Measurements from ENCODE around the gene CYSLTR2.

Gene CYSLTR2

DNA sequence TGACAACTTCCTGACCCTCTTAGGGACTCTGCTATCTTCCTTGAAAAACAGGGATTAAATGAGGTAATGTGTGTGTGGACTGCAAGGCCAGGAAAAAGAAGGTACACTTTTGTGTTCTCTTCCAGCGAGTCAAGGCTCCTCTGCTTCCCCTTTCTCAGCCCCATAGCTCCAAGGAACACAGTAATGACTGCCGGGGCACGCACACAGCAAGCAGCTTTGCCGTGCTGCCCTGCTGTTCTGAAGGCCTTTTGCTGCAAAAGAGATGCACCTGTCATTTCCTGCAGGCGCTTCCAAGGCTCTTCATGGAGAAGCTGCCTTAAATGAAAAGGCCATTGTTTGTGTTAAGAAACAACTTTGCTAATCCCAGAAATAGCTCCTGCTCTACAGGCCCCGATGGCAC is 84.6 kb downstream of the CYSLTR2 start:
- peak in 1 of 51 donors; percentile 13 for DNase-seq

DNA sequence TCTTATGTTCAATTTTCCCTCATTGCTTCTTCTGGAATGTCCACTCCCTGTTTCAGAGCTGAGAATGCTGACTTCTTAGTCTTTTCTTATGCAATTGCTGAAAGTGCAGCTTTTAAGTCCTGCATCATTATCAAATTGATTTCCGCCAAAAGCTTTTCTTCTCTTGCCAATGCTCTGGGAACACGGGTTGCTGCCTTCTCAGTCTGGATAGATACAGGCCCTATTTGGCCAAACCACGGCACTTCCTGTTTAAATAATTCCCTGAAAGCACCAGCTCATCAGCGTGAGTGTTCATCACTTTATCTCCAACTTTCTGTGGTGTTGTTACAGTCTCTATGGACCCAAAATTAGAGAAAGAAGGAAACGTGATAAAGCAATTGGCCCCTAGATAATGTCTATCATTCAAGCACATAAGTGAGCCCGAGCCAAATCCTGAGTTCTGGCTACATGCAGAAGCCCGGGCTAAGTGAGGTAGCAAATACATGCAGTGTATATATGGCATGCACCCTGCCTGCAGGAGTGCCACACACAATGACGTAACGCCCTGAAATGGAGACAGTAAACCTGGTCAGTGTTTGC is 85.7 kb downstream of the CYSLTR2 start:
- DNase-seq: no peak

DNA sequence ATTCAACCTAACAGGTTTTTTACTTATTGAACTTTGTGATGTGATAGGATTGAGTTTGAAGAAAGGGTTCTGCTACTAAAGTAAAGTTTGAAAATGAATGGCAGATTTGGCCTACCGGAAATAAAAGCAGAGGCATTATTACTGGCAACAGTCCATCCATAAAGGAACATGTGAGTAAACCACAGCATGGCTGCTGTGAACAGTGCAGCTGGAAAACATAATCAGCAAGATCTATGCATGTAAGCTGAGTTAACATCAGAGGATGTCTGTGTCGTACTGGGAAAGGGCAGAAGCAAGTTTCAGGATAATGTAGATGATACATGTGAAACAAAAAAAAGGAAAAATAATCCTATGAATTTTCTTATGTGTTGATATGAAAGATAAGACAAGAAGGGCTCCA is 87.6 kb downstream of the CYSLTR2 start:
- no peak for DNase-seq

DNA sequence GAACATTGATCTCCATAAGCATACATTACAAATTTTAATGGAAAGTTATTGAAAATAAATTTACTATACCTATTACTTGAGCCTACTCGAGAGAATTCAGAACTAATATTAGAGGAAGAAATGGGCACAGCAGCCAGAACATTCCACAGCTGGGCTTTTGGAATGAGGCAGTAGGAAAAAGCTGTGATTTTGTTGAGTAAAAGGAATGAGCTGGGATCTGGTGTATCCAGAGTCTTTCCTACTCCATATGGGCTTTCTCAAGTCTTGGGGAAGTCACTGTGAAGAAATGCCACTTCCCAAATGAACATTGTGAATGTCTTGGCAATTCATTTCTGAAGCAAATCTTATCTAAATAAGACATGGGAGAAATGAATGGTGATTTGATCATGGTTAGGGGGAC is 93.1 kb downstream of the CYSLTR2 start:
- no peak for DNase-seq

DNA sequence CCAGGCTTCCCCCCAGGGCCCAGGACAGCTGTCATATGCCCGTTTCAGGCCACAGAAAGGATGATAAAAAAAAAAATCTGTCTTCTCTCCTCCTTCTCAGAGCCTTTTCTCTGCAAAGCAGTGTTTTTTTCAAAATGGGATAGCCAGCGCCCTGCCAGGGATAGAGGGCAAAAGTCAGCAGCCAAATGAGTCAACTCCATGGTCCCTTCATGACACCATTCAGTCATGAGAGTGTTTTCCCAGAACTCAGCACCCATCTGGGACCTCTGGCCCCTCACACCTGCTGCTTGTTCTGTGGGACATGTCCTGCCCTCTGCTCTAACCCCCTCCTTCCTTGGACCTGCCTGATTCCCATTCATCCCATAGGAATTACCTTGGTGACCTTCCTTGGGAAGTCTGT is 95.0 kb downstream of the CYSLTR2 start:
- no peak for DNase-seq

DNA sequence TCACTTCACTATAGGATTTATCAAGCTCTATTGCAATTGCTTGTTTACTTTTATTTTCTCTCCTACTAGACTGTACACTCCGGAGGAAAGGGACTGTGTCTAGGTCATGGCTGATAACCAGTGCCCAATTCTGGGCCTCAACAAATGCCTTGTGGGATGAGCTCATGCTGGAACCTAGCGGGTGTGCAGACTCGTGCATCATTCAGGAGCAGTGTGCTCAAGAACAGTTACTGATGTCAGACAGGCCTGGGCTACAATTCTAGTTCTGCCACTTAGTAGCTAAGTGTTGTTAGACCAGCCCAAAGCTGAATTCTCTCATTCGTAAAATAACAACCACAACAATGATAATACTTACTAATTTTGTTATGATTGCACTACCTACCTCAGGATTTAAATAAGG is 95.4 kb downstream of the CYSLTR2 start:
- DNase-seq: no peak

DNA sequence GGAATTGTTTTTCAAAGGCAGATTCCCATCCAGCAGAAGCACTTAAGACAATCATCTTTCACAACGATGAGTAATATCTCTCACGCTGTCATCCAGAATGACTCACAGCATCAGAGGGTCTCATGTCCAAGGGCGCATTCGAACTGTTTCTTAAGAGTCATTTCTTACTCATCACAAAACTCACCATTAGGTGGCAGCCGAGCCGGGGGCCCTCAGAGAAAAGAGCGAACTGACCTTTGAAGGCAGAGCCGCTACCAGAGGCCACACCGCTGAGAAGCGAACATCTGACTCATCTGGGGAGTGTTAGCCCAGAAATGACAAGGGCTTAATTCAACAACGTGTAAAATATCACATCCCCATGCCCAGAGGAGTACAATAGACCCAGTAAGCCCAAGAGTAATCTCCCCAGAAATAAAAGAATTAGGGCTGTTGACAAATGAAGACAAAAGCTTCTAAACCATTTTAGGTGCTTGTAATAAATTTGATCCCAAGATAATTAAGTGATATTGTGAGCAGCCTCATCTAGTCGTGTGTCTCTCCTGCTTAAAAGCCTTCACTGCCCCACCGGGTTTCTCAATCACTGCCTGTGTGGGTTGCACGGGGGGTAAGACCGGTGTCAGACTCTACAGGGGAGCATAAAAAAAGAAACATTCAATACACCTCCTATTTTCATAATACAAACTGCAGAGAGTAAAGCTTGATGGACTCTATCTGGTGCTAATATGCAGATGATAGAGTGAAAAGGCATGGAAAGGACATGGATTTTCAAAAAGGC is 96.2 kb downstream of the CYSLTR2 start:
- peak in 35 of 51 donors; percentile 3 to 75 (median 35) for DNase-seq

DNA sequence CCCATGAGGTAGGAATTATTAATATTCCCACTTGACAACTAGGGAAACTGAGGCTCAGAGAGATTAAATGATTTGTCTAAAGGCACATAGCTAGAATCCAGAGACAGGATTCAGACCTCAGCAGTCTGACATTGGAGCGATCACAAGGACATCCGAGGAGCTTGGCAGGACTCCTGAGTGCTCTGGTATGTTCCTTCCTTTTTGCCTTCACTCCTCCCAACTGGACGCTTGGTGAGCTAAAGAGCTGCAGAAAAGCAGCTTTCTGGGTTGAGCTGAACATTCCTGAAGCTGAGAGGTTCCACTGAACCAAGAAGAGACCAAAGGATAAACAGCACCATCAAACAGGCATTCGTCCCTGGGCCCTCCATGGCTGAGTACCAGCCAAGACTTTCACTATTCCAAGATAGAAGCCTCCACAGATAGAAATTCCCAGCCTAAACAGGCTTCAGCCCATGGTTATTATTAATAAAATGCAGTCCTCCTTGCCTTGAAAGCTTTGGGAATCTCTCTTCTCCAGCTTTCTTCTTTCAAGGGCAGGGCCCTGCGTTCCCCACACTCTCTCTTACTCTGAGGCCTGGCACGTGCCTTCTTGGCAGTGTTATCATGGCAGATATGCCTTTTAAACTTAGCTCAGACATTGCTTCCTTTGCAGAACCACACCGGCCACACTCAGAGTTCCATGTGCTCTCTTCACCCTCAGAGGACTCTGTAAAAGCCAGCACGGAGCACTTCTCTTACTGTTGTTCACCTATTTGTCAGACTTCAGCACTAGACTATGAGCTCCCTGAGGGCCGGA is 97.1 kb downstream of the CYSLTR2 start:
- DNase-seq: no peak

DNA sequence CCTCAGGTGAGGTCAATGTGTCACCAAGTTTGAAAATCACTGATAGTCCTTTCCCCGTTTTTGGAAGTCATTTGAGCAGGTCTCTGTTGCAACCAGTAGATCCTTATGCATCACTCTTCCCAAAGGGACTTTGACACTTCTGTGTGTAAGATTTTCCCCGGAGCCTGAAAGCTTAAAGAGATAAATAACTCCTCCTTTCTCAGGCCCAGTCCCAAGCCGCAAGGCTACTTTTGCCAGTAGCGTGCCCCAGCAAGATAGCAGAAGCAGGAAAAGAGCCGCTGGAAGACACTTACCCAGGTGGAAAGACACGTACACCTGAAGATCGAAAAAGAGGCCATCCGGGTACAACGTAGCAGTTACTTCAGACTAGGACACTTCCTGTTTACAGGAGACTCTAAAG is 106.9 kb downstream of the CYSLTR2 start:
- no peak for DNase-seq
